ENCODE results near the gene OLFML2B. TPM values are rescaled to one million over a fixed set of nuclear protein-coding genes. Genes with fewer than 3 reads are reported as not detected.

The OLFML2B gene
- total and polyA plus RNA-seq, 2 of the 4 experiments (the other 2 are of a cell fraction): 0.36 to 0.74 TPM

DNA sequence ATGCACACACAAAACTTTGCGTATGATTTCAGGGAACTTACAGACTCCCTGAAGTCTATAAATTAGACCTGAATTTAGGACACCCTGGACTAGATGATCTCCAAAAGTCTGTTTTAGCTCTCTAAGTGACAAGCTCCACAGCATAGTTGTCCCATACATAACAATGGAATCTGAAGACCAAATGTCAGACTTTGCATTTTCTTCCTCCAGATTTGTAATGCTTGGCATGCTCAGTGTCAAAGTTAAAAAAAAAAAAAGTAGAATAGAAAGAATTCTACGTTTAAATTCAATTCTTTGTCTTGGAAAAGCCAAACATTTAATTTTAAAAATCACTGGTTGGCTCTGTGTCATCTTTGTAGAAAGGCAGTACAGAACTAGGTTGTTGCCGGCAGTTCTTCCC, 66.7 kb downstream of the OLFML2B start:
- H3K9me3 ChIP-seq (ENCODE audit: control insufficient read depth, insufficient read depth, low read length): no peaks in the 10 kb centered on the region
- no peak overlapping the region for H4K91ac ChIP-seq (ENCODE audit: insufficient read depth, low read depth, low read length)
- no peak overlapping the region for H2BK120ac ChIP-seq (ENCODE audit: low read depth, low read length)
- ATAC-seq (ENCODE audit: low read depth) (no peak), DNase-seq (no peak)
- H3K4ac ChIP-seq (ENCODE audit: low read depth, low read length): no peak overlapping the region
- H3K23ac ChIP-seq (ENCODE audit: low read depth, low read length): no peak overlapping the region
- no peak overlapping the region for H4K5ac ChIP-seq (ENCODE audit: low read depth, low read length)
- H2AK5ac ChIP-seq (ENCODE audit: low read depth, low read length): no peak overlapping the region
- H3K14ac ChIP-seq (replicated peaks; ENCODE audit: low read depth, low read length): no peak overlapping the region
- POLR2A ChIA-PET (ENCODE audit: unreplicated experiment): no interaction called here
- H2BK20ac ChIP-seq (ENCODE audit: low read depth, low read length): no peak overlapping the region
- no peaks in the 10 kb centered on the region for H3K27me3 ChIP-seq (ENCODE audit: control insufficient read depth, insufficient read depth, low read length)
- 0 out of 2 replicates have a peak, but pooled peaks cover 3% of the 10 kb centered on the region for H3K9me1 ChIP-seq (ENCODE audit: insufficient read depth, low read length)
- dilution Hi-C loops (cut with HindIII; ENCODE audit: low sequenced_read_pairs, unreplicated experiment) (no loop called here), in situ Hi-C loops (cut with MboI; ENCODE audit: low sequenced_read_pairs) (no loop called here), intact Hi-C loops (cut with micrococcal nuclease) (no loop called here)
- H4K20me1 ChIP-seq (ENCODE audit: insufficient read depth, low read length): no peaks in the 10 kb centered on the region
- no peak overlapping the region for H3K18ac ChIP-seq (ENCODE audit: low read depth, low read length)
- H2BK5ac ChIP-seq (ENCODE audit: low read depth, low read length, poor library complexity, severe bottlenecking): no peak overlapping the region
- H3K27ac ChIP-seq (ENCODE audit: insufficient read depth, low read length): no peak overlapping the region
- 0 out of 4 replicates have a peak, but pooled peaks cover 0 to 3% of the 10 kb centered on the region in 2 experiments for H3K79me1 ChIP-seq (ENCODE audit: low read depth in 1 of 2, low read length in 2 of 2)
- CTCF ChIA-PET: no interaction called here
- no peak overlapping the region for H3K9ac ChIP-seq (ENCODE audit: low read depth, low read length)
- peaks cover 8% of the 10 kb centered on the region for H3K4me1 ChIP-seq (ENCODE audit: control insufficient read depth, insufficient read depth, low read length)
- no peak overlapping the region for H3K4me2 ChIP-seq (ENCODE audit: low read depth, low read length)
- TF ChIP-seq NFE2L2 (IDR thresholded peaks at IDR 0.05; ENCODE audit: low read depth, low read length) (no peak), SMC3 (IDR thresholded peaks at IDR 0.05; ENCODE audit: low read depth, low read length) (no peak), BHLHE40 (IDR thresholded peaks at IDR 0.05; ENCODE audit: low read depth, low read length) (no peak), POLR2A (IDR thresholded peaks at IDR 0.05; ENCODE audit: low read depth, low read length) (no peak), ELK1 (IDR thresholded peaks at IDR 0.05; ENCODE audit: borderline replicate concordance, low read depth, low read length) (no peak), MAFK (IDR thresholded peaks at IDR 0.05; ENCODE audit: low read depth, low read length) (no peak), CHD1 (IDR thresholded peaks at IDR 0.05; ENCODE audit: low read depth, low read length) (no peak), RAD21 (IDR thresholded peaks at IDR 0.05; ENCODE audit: low read length) (no peak), RFX5 (IDR thresholded peaks at IDR 0.05; ENCODE audit: low read depth, low read length) (no peak), MAZ (IDR thresholded peaks at IDR 0.05; ENCODE audit: borderline replicate concordance, low read depth, low read length) (no peak), RCOR1 (IDR thresholded peaks at IDR 0.05; ENCODE audit: insufficient replicate concordance, low read length) (no peak), FOS (IDR thresholded peaks at IDR 0.05; ENCODE audit: low read depth, low read length) (no peak), MXI1 (IDR thresholded peaks at IDR 0.05; ENCODE audit: borderline replicate concordance, low read depth, low read length) (no peak), CEBPB (IDR thresholded peaks at IDR 0.05; ENCODE audit: low read depth, low read length) (no peak)
- TF ChIP-seq, protein P1, sequence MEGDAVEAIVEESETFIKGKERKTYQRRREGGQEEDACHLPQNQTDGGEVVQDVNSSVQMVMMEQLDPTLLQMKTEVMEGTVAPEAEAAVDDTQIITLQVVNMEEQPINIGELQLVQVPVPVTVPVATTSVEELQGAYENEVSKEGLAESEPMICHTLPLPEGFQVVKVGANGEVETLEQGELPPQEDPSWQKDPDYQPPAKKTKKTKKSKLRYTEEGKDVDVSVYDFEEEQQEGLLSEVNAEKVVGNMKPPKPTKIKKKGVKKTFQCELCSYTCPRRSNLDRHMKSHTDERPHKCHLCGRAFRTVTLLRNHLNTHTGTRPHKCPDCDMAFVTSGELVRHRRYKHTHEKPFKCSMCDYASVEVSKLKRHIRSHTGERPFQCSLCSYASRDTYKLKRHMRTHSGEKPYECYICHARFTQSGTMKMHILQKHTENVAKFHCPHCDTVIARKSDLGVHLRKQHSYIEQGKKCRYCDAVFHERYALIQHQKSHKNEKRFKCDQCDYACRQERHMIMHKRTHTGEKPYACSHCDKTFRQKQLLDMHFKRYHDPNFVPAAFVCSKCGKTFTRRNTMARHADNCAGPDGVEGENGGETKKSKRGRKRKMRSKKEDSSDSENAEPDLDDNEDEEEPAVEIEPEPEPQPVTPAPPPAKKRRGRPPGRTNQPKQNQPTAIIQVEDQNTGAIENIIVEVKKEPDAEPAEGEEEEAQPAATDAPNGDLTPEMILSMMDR (conservative IDR thresholded peaks at IDR 0.05; ENCODE audit: low read depth, low read length): no peak
- TF ChIP-seq, protein P2, sequence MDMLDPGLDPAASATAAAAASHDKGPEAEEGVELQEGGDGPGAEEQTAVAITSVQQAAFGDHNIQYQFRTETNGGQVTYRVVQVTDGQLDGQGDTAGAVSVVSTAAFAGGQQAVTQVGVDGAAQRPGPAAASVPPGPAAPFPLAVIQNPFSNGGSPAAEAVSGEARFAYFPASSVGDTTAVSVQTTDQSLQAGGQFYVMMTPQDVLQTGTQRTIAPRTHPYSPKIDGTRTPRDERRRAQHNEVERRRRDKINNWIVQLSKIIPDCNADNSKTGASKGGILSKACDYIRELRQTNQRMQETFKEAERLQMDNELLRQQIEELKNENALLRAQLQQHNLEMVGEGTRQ (IDR thresholded peaks at IDR 0.05; ENCODE audit: low read depth, low read length): no peak
- no TSS peak for BruUV-seq (replicated peaks)
- no peak overlapping the region for H2AK9ac ChIP-seq (replicated peaks; ENCODE audit: low read depth, low read length, poor library complexity)
- no peak overlapping the region for H4K8ac ChIP-seq (ENCODE audit: low read depth in 2 of 2, low read length in 2 of 2)
- H3K4me3 ChIP-seq (ENCODE audit: insufficient read depth, low read depth, low read length): no peak overlapping the region
- H3K36me3 ChIP-seq (ENCODE audit: control insufficient read depth, insufficient read depth, low read length): no peaks in the 10 kb centered on the region; the same call in 1 of the 2 replicates
- no peak overlapping the region for H2AFZ ChIP-seq (replicated peaks; ENCODE audit: low read length, poor library complexity)
- no peak overlapping the region for H3K56ac ChIP-seq (ENCODE audit: extremely low read depth, insufficient read depth, low read length)
- no peak overlapping the region for H2BK15ac ChIP-seq (ENCODE audit: low read depth, low read length)
- 63% methylated on average over 2 of the region's 3 CpGs; no CpG with 5 or more reads in 1 of the 2 experiments for WGBS, 2 experiments (ENCODE audit: extremely low coverage in 2 of 2, insufficient read length in 1 of 2)

Data from IMR-90 (cell line).